Left lung (tissue), 10 donors: ENCODE results near the gene MAPK8. TPM values are rescaled to one million over a fixed set of nuclear protein-coding genes. Genes with fewer than 3 reads are reported as not detected.

Source experiments
- ATAC-seq: fragments of 200-7000 bp; cut with Tn5 transposase; one replicate; pipeline ENCODE4 v1.9.1; 2020; ENCODE audit warnings: moderate library complexity
- DNase-seq, 4 donors: peaks; one replicate each; pipeline ENCODE4 v3.0.0-alpha.2; 2013 to 2020
- H3K27ac ChIP-seq, 2 donors: fragments of 200-600 bp; sonication (generic) in 1 of 2; one replicate each; pipeline versions ENCODE4 v1.5.0 to v1.8.0; 2020 to 2021
- H3K27me3 ChIP-seq, 2 donors: fragments of 200-600 bp; sonication (generic) in 1 of 2; one replicate each; pipeline versions ENCODE4 v1.5.0 to v1.8.0; 2020 to 2021
- H3K36me3 ChIP-seq, 2 donors: fragments of 200-600 bp; sonication (generic) in 1 of 2; one replicate each; pipeline versions ENCODE4 v1.5.0 to v1.8.0; 2020 to 2021
- H3K4me1 ChIP-seq, 2 donors: fragments of 200-600 bp; one replicate each; pipeline ENCODE4 v1.8.0; 2021
- H3K4me3 ChIP-seq, 2 donors: fragments of 200-600 bp; sonication (generic) in 1 of 2; one replicate each; pipeline versions ENCODE4 v1.5.0 to v1.8.0; 2020 to 2021; ENCODE audit warnings: mild to moderate bottlenecking in 1 of 2
- H3K9me3 ChIP-seq, 2 donors: fragments of 200-600 bp; sonication (generic) in 1 of 2; one replicate each; pipeline versions ENCODE4 v1.5.0 to v1.8.0; 2020 to 2021
- intact Hi-C, 2 donors: fragments of 100-400 bp; cut with DNase I; formaldehyde crosslinking; loops; one replicate each; pipeline versions ENCODE4 v1.11.2 to v1.14.2; 2022
- polyA plus RNA-seq, 6 donors: library from polyadenylated mRNA; unstranded; fragments of 120-200 nt; gene quantifications; one replicate each; pipeline ENCODE4 v1.2.1, GENCODE V29; 2013; ENCODE audit not compliant: insufficient read length in 6 of 6
- total RNA-seq, 2 donors: library from RNA; stranded (reverse); fragmentation: NEBNext Ultra II Directional; extraction: Animal tissue kit (Norgen Biotek cat#: 25700); gene quantifications; one replicate each; pipeline ENCODE4 v1.2.1, GENCODE V29; 2021
- TF ChIP-seq, protein P1 (sequence below), 2 donors: fragments of 200-600 bp; sonication (generic) in 1 of 2; IDR thresholded peaks; one replicate each; pipeline versions ENCODE4 v1.5.0 to v1.8.0; 2021; ENCODE audit warnings: antibody characterized with exemption in 2 of 2
- donor health status: DM: no; HTN: yes; CAD: no.
- donor health status: DM: no; HTN: no; CAD: no.

MAPK8 gene
- total and polyA plus RNA-seq, 8 donors = 31.3 to 81.8 (median 71.7) TPM

DNA sequence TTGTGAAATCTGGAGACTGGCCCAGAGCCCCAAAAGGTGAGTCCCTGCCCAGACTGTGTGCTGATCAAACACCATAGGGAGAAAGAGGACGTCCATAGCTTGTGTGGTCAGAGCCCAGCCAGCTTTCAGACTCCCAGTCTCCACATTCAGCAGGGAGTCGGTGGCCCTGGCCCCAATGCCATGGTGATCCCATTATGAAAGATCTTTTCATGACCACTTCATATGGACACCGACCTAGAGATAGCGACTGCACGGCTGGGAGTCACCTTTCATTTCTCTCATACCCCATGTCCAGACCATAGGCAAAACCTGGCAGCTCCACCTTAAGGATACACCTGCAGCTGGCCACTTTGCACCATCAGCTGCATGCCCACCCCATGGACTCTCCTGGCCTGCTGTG lies 172.0 kb downstream of the MAPK8 start:
- no peaks in the 10 kb centered on the region for H3K4me1 ChIP-seq
- TF ChIP-seq, protein P1, sequence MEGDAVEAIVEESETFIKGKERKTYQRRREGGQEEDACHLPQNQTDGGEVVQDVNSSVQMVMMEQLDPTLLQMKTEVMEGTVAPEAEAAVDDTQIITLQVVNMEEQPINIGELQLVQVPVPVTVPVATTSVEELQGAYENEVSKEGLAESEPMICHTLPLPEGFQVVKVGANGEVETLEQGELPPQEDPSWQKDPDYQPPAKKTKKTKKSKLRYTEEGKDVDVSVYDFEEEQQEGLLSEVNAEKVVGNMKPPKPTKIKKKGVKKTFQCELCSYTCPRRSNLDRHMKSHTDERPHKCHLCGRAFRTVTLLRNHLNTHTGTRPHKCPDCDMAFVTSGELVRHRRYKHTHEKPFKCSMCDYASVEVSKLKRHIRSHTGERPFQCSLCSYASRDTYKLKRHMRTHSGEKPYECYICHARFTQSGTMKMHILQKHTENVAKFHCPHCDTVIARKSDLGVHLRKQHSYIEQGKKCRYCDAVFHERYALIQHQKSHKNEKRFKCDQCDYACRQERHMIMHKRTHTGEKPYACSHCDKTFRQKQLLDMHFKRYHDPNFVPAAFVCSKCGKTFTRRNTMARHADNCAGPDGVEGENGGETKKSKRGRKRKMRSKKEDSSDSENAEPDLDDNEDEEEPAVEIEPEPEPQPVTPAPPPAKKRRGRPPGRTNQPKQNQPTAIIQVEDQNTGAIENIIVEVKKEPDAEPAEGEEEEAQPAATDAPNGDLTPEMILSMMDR (IDR thresholded peaks at IDR 0.05) = no peak
- H3K27ac ChIP-seq = no peak overlapping the region
- ATAC-seq = no peak
- no peak for DNase-seq
- no peak overlapping the region for H3K4me3 ChIP-seq
- H3K9me3 ChIP-seq = no peaks in the 10 kb centered on the region
- intact Hi-C loops = no loop called here
- H3K27me3 ChIP-seq = peaks cover 0 to 11% of the 10 kb centered on the region in 2 donors
- H3K36me3 ChIP-seq = no peaks in the 10 kb centered on the region

DNA sequence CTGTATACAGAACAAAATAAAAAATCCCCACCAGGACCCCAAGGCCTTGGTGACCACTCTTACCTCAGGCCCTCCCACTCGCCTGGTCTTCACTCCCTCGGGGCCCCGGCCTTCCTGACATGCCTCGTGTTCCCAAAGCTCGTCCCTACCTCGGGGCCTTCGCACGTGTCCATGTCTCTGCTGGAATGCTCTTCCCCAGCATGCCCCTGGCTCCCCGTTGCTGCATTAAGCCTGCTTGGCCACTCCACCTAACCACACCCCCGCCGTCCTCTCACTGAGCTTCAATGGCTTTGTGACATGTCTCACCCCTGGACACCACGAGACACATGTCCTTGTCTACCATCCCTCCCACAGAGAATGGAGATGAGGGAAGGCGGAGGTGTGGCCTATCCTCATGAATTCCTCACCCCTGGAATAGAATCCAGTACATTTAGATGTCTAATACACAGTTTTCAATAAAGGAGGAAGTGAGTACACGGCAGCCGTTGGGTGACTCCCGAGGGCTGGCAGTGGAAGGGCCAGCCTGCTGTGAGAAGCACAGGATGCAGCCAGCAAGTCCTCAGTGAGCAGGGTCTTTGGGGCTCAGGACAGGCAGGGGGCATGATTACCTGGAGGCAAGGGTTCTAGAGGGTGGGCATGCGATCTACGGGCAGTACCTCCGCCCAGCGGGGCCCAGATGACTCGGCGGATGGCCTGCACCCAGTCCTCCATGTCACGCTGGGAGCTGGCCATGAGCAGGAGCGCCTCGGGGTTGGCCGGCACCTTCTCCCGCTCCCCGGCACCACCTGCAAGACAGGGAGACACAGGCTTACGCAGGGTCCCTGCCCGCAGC lies 172.7 kb downstream of the MAPK8 start:
- no peaks in the 10 kb centered on the region for H3K4me1 ChIP-seq
- H3K27me3 ChIP-seq = peaks cover 0 to 11% of the 10 kb centered on the region in 2 donors
- DNase-seq (no peak), ATAC-seq (no peak)
- no peak overlapping the region for H3K27ac ChIP-seq
- no peaks in the 10 kb centered on the region for H3K9me3 ChIP-seq
- no peaks in the 10 kb centered on the region for H3K36me3 ChIP-seq
- H3K4me3 ChIP-seq = no peak overlapping the region
- intact Hi-C loops = no loop called here
- TF ChIP-seq, protein P1 (IDR thresholded peaks at IDR 0.05) = no peak

DNA sequence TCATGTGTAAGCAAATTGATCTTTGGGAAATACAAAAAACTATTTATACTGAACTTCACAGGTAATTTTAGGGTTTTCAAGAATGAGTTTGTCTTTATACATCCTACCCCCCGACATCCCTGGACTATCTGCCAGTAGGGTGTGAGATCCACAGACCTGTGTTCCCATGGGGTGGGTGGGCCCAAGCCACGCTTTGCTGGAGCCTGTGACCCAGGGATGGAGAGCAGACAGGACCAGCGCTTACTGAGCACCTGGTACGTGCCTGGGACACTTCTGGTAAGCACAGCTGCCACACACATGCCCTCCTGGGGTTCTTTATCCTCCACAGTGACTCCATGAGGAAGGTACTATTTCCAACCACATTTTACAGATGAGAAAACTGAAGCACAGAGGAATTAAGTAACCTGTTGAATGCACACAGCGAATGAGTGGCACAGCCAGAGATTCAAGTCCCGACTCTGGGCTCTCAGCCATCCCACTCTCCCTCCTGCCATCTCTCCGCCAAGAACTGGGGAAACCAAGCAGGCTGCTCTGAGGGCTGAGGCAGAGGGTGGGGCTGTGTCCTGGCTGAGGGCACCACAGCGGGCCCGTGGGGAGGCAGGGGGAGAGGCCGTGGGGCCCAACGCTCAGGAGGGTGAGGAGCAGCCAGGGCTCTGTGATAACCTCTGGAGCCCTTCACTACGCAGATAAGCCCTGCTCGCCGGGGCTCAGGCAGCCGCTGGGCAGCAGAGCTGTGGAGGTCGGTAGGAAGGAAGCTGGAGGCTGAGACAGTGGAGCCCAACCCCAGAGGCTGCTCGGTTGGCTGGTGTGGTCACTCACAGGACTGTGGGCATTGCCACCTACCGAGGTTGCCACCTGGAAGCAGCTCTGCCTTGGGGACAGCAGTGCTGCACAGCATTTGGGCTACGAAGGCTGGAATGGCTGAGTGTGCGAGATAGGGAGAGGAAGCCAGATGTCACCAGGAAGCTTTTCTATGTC lies 174.2 kb downstream of the MAPK8 start:
- Histone ChIP-seq H3K27ac (no peak overlapping the region), H3K4me3 (no peak overlapping the region), H3K9me3 (no peaks in the 10 kb centered on the region), H3K27me3 (peaks cover 0 to 11% of the 10 kb centered on the region in 2 donors), H3K4me1 (no peaks in the 10 kb centered on the region), H3K36me3 (no peaks in the 10 kb centered on the region)
- intact Hi-C loops = no loop called here
- ATAC-seq = peak; percentile 54
- DNase-seq = no peak
- TF ChIP-seq, protein P1 (IDR thresholded peaks at IDR 0.05) = no peak

DNA sequence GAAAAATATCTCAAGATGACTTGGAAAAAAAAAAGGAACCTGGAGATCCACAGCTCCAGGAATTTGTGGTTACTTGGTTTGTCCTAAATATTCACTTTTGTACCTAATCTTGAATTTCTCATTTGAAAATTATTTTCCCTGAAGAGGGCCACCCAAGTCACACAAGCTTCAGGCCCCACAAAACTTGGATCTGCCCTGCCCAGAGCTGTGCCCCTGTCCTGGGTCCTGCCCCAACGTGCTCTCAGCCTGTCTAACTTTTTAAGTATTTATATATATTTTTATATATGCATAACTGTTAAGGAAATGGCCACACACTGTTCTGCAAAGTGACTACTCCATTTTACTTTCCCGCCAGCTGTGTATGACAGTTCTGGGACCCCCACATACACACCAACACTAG lies 174.9 kb downstream of the MAPK8 start:
- H3K36me3 ChIP-seq = no peaks in the 10 kb centered on the region
- intact Hi-C loops = no loop called here

More for the DNA sequence above, 174.9 kb downstream of the MAPK8 start:
- Histone ChIP-seq H3K9me3 (no peaks in the 10 kb centered on the region), H3K27ac (no peak overlapping the region), H3K4me1 (no peaks in the 10 kb centered on the region), H3K4me3 (no peak overlapping the region), H3K27me3 (peaks cover 0 to 11% of the 10 kb centered on the region in 2 donors)
- no peak for DNase-seq
- no peak for ATAC-seq
- TF ChIP-seq, protein P1 (IDR thresholded peaks at IDR 0.05) = no peak
